HG02623 (cell line): ENCODE measurements around the gene GPR42.

Experiments
- ATAC-seq: cut with Tn5 transposase; IDR thresholded peaks from one replicate; pipeline ENCODE4 v1.9.1; 2021; ENCODE audit warnings: moderate library complexity; ENCODE audit not compliant: unreplicated experiment

The GPR42 gene

DNA sequence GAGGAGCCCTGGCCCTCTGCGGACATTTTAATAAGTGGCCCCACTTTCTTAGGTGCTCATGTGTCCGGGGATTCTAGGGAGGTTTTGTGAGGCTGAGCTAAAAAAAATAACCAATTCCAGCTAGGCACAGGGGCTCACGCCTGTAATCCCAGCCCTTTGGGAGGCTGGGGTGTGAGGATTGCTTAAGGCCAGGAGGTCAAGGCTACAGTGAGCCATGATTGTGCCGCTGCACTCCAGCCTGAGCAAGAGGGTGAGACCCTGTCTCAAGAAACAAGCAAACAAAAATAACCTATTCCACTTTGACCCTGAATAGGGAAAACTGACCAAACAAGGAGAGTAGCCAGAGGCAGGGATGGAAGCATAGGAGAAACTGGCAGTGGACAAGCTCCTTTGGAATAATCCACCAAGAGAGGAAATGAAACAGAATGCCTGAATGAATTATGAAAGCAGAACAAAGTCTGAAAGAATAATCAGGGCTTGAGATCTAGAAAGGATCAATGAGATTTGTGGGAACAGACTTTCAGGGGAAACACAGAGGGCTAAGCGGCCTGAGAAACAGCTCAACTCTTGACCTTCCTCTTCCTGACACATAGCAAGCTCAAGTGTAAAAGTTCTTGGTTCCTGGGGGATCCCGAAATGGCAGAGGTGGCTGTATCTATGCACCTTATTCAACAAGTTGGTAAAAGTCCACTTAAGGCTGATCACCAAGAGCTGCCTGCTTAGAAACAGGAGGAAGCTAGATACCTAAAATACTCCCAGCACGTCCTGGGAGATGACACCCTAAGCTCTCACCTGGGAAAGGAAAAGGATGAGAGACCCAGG is 47.1 kb downstream of the GPR42 start:
- no peak for ATAC-seq

DNA sequence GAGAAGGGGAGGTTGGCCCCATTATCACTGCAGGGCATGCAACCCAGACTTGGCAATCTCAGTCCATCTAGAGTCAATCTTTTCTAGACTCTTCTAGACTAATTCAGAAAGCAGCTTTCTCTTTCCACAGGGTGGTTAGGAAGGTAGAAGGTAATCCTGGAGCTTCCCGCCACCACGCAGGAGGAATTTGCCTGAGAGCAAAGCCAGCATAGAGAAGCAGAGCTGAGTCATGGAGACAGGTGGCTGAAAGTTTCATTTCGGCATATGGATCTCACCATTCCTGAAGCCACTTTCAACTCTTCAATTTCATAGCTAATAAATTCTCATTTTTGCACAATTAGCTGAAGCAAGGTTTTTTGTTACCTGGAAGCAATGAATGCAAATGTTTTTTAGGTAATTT is 48.2 kb downstream of the GPR42 start:
- no peak for ATAC-seq

DNA sequence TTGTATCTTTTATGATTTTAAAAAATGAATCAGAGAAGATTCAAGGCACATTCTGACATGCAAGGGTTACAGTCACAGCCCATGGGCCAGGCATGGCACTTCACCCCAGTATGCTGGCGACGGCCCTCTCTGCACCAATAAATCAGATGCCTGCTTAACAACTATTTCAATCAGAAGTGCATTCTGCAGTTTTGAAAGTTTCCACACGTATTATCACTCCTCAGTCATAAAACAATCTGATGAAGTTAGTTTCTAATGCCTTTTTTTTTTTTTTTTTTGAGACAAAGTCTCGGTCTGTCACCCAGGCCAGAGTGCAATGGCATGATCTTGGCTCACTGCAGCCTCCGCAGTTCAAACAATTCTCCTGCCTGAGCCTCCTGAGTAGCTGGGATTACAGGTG is 48.9 kb downstream of the GPR42 start:
- no peak for ATAC-seq

DNA sequence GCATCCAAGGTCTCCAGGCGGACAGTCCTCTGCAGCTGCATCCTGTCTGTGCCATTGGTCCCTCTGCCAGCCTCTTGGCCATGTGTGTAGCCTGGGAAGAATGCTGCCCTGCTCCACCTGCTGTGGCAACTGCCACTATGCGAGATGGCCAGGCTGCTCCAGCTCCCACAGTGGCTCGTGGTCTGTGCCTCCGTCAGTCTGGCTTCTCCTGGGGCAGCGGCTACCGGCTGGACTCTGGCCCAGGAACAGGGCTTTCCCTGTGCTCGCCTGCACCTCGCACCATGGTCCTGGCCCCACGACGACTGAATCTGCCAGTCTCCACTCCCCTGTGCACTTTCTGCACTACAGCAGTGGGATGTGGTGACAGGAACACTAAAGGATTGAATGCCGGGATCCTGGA is 50.5 kb downstream of the GPR42 start:
- ATAC-seq = no peak
